Activated CD4-positive, alpha-beta T cell treated with anti-CD3 and anti-CD28 coated beads for 24 hours (primary cell): Measurements from ENCODE around the gene CALML4.
"Not testable (repeated sequence)": the region's sequence is repeated elsewhere in the genome, so short reads cannot be mapped to it uniquely, and the experiment has no call there.

ENCODE experiments used
- DNase-seq, 2 donors: peaks; one replicate each; pipeline ENCODE4 v3.0.0-alpha.2; 2020; ENCODE audit warnings: low read depth in 2 of 2

The CALML4 gene

GRCh38 chr15:68191555-68191954, 13.6 kb downstream of the CALML4 start:
- no peak for DNase-seq

- no peak for DNase-seq
Observed at GRCh38 chr15:68190048-68190447, 15.1 kb downstream of the CALML4 start.

GRCh38 chr15:68188647-68189046, 16.5 kb downstream of the CALML4 start:
- DNase-seq, result no peak

GRCh38 chr15:68187559-68187958, 17.6 kb downstream of the CALML4 start:
- DNase-seq, result no peak

- no peak for DNase-seq
Observed at GRCh38 chr15:68186671-68187397, 18.3 kb downstream of the CALML4 start.

GRCh38 chr15:68184616-68185480, 20.3 kb downstream of the CALML4 start:
- no peak for DNase-seq

GRCh38 chr15:68183616-68184315, 21.4 kb downstream of the CALML4 start:
- no peak for DNase-seq

- no peak for DNase-seq
Observed at GRCh38 chr15:68177742-68178141, 27.4 kb downstream of the CALML4 start.

- no peak for DNase-seq
Observed at GRCh38 chr15:68176601-68177000, 28.5 kb downstream of the CALML4 start.

GRCh38 chr15:68175526-68175925, 29.6 kb downstream of the CALML4 start:
- DNase-seq, result no peak

GRCh38 chr15:68173119-68173518, 32.0 kb downstream of the CALML4 start:
- no peak for DNase-seq

GRCh38 chr15:68172037-68172436, 33.1 kb downstream of the CALML4 start:
- not testable (repeated sequence) for DNase-seq

GRCh38 chr15:68166847-68167246, 38.3 kb downstream of the CALML4 start:
- DNase-seq, result no peak

GRCh38 chr15:68163191-68163590, 41.9 kb downstream of the CALML4 start:
- DNase-seq, result no peak

- DNase-seq, result no peak
Observed at GRCh38 chr15:68158046-68158628, 47.0 kb downstream of the CALML4 start.

- no peak for DNase-seq
Observed at GRCh38 chr15:68157074-68157473, 48.1 kb downstream of the CALML4 start.

GRCh38 chr15:68154923-68155559, 50.1 kb downstream of the CALML4 start:
- peak in 1 of 2 donors; percentile 9 for DNase-seq

GRCh38 chr15:68152342-68152741, 52.8 kb downstream of the CALML4 start:
- DNase-seq, result no peak

- no peak for DNase-seq
Observed at GRCh38 chr15:68151277-68151676, 53.9 kb downstream of the CALML4 start.

- no peak for DNase-seq
Observed at GRCh38 chr15:68150187-68150586, 54.9 kb downstream of the CALML4 start.

- no peak for DNase-seq
Observed at GRCh38 chr15:68149059-68149458, 56.1 kb downstream of the CALML4 start.

- DNase-seq, result no peak
Observed at GRCh38 chr15:68148039-68148438, 57.1 kb downstream of the CALML4 start.
